HCT116 (cell line): Measurements from ENCODE around the gene MRM1. TPM values are rescaled to one million over a fixed set of nuclear protein-coding genes. Genes with fewer than 3 reads are reported as not detected.
"Not testable (repeated sequence)": the region's sequence is repeated elsewhere in the genome, so short reads cannot be mapped to it uniquely, and the experiment has no call there.

ENCODE experiments used
- ATAC-seq: fragments of 200-7000 bp; cut with Tn5 transposase; 2 replicates; pipeline ENCODE4 v1.9.1; 2020; ENCODE audit warnings: mild to moderate bottlenecking, moderate library complexity
- BruUV-seq: library from RNA; stranded (reverse); fragments of 400-500 nt; replicated peaks from 2 replicates; lab custom pipeline; 2021; lab: Mats Ljungman, UMichigan
- CTCF ChIA-PET: fragments of 300-600 bp; sonication (Branson Sonifier 250); formaldehyde crosslinking; loops from one replicate; lab custom pipeline; 2021; ENCODE audit warnings: antibody characterized with exemption; lab: Charles Lee
- POLR2A ChIA-PET: fragments of 300-600, 350-600 bp; sonication (Branson Sonifier 250); formaldehyde crosslinking; loops from one replicate; lab custom pipeline; 2021; ENCODE audit warnings: antibody characterized with exemption; lab: Charles Lee
- RAD21 ChIA-PET, 2 experiments: fragments of 300-600 bp; sonication (Branson Sonifier 250); formaldehyde crosslinking; loops; one replicate each; lab custom pipeline; 2023; ENCODE audit warnings: low total read pairs in 2 of 2; ENCODE audit not compliant: uncharacterized antibody in 2 of 2, unreplicated experiment in 2 of 2, low non-redundant PET in 1 of 2; lab: Charles Lee
- DNase-seq: peaks from one replicate; pipeline ENCODE4 v3.0.0-alpha.2; 2010; ENCODE audit warnings: low read depth, low spot score
- H2AFZ ChIP-seq: fragments of 200-600 bp; shearing (Covaris generic), sonication (generic); 2 replicates; pipeline ENCODE4 v1.6.1; 2017; ENCODE audit warnings: low read depth, mixed run types, mixed read lengths, antibody characterized with exemption, low read length; ENCODE audit not compliant: poor library complexity, severe bottlenecking
- H3K27ac ChIP-seq: 2 replicates; pipeline ENCODE4 v1.5.1; 2012; ENCODE audit warnings: low read depth, low read length
- H3K27me3 ChIP-seq: fragments of 200-600 bp; sonication (generic); 2 replicates; pipeline ENCODE4 v1.6.1; 2016; ENCODE audit warnings: mixed run types, low read length, mixed read lengths; ENCODE audit not compliant: insufficient read depth
- H3K36me3 ChIP-seq, 2 experiments: fragments of 200-500 bp in 1 of 2; fragments of 200-600 bp in 1 of 2; sonication (Bioruptor generic) in 1 of 2; sonication (generic) in 1 of 2; 2 replicates each; pipeline versions ENCODE4 v1.5.1 to v1.6.1; 2014 to 2016; ENCODE audit warnings: low read length in 2 of 2, inconsistent platforms in 1 of 2, mixed read lengths in 1 of 2, mixed run types in 1 of 2; ENCODE audit not compliant: insufficient read depth in 2 of 2, control insufficient read depth in 1 of 2
- H3K4me1 ChIP-seq, 2 experiments: fragments of 200-600 bp in 1 of 2; sonication (generic) in 1 of 2; 2 replicates each; pipeline versions ENCODE4 v1.5.1 to v1.6.1; 2012 to 2017; ENCODE audit warnings: low read length in 2 of 2, inconsistent platforms in 1 of 2, mild to moderate bottlenecking in 1 of 2, mixed read lengths in 1 of 2, mixed run types in 1 of 2, moderate library complexity in 1 of 2; ENCODE audit not compliant: insufficient read depth in 2 of 2, control insufficient read depth in 1 of 2
- H3K4me2 ChIP-seq: fragments of 200-600 bp; sonication (generic); 2 replicates; pipeline ENCODE4 v1.6.1; 2017; ENCODE audit warnings: mixed run types, low read length, mixed read lengths
- H3K4me3 ChIP-seq, 2 experiments: fragments of 200-600 bp in 1 of 2; sonication (generic) in 1 of 2; replicated peaks in 1 of 2; 2 replicates each; pipeline ENCODE4 v1.5.1; 2011 to 2016; ENCODE audit warnings: low read length in 2 of 2, control low read depth in 1 of 2, low read depth in 1 of 2, mild to moderate bottlenecking in 1 of 2, mixed read lengths in 1 of 2, mixed run types in 1 of 2
- H3K79me2 ChIP-seq: fragments of 200-600 bp; sonication (generic); 2 replicates; pipeline ENCODE4 v1.6.1; 2017; ENCODE audit warnings: mild to moderate bottlenecking, mixed run types, low read length, moderate library complexity, mixed read lengths; ENCODE audit not compliant: insufficient read depth
- H3K9ac ChIP-seq: fragments of 200-600 bp; sonication (generic); 2 replicates; pipeline ENCODE4 v1.6.1; 2016; ENCODE audit warnings: low read length, mixed read lengths
- H3K9me2 ChIP-seq: fragments of 200-600 bp; sonication (generic), shearing (Covaris generic); 2 replicates; pipeline ENCODE4 v1.6.1; 2017; ENCODE audit warnings: mixed run types, mild to moderate bottlenecking, moderate library complexity; ENCODE audit not compliant: insufficient read depth
- H3K9me3 ChIP-seq, 2 experiments: fragments of 200-500 bp in 1 of 2; fragments of 200-600 bp in 1 of 2; sonication (Bioruptor generic) in 1 of 2; sonication (generic) in 1 of 2; 2 replicates each; pipeline ENCODE4 v1.6.1; 2014 to 2017; ENCODE audit warnings: low read length in 2 of 2, mixed read lengths in 2 of 2, inconsistent platforms in 1 of 2, low read depth in 1 of 2, mild to moderate bottlenecking in 1 of 2, mixed run types in 1 of 2, moderate library complexity in 1 of 2; ENCODE audit not compliant: control insufficient read depth in 1 of 2, insufficient read depth in 1 of 2
- H4K20me1 ChIP-seq: fragments of 200-600 bp; sonication (generic), shearing (Covaris generic); 2 replicates; pipeline ENCODE4 v1.6.1; 2017; ENCODE audit warnings: mixed run types, mild to moderate bottlenecking, moderate library complexity; ENCODE audit not compliant: insufficient read depth
- EGR1 ChIP-seq: IDR thresholded peaks from 2 replicates; pipeline ENCODE4 v1.6.1; 2012; ENCODE audit warnings: low read depth
- POLR2AphosphoS5 ChIP-seq: IDR thresholded peaks from 2 replicates; pipeline ENCODE4 v1.6.1; 2011; ENCODE audit warnings: mild to moderate bottlenecking, low read depth, low read length, moderate library complexity
- RAD21 ChIP-seq: IDR thresholded peaks from 2 replicates; pipeline ENCODE4 v1.6.1; 2012; ENCODE audit warnings: low read depth, mild to moderate bottlenecking
- REST ChIP-seq: IDR thresholded peaks from 2 replicates; pipeline ENCODE4 v1.6.1; 2012; ENCODE audit warnings: low read depth
- intact Hi-C: fragments of 100-400 bp; cut with micrococcal nuclease; formaldehyde crosslinking; loops from 2 replicates; pipeline ENCODE4 v1.10.0; 2022
- total RNA-seq: library from RNA; stranded (reverse); gene quantifications from one replicate; pipeline ENCODE4 v1.2.1, GENCODE V29; 2021; ENCODE audit not compliant: unreplicated experiment

The MRM1 gene
- total RNA-seq, 1 experiment from 2014 or later: 14.5 TPM

- TF ChIP-seq REST: no peak
- TF ChIP-seq EGR1: no peak
- peak; percentile 17; the same call in 1 of the 2 replicates for TF ChIP-seq POLR2AphosphoS5
- TF ChIP-seq RAD21: peak; percentile 64
- TF ChIP-seq, all 23 proteins: peak for 3
Measured at GRCh38 chr17:36602924-36603384, 1.6 kb downstream of the MRM1 start (continued).

GRCh38 chr17:36605028-36605427, 3.6 kb downstream of the MRM1 start:
- H3K4me1 ChIP-seq: peaks cover 22 to 43% of the 10 kb centered on the region in 2 experiments; a peak in 3 of 4 replicates
- POLR2A ChIA-PET, RAD21 ChIA-PET, H3K9me3 ChIP-seq, H3K9ac ChIP-seq, H4K20me1 ChIP-seq, CTCF ChIA-PET, H3K27ac ChIP-seq, DNase-seq, H3K4me2 ChIP-seq, BruUV-seq, ATAC-seq, H3K27me3 ChIP-seq, H3K4me3 ChIP-seq, H2AFZ ChIP-seq, H3K9me2 ChIP-seq, intact Hi-C loops: not testable (repeated sequence)
- H3K36me3 ChIP-seq: peaks cover 0 to 16% of the 10 kb centered on the region in 2 experiments; a peak in 1 of 4 replicates
- H3K79me2 ChIP-seq: peaks cover 47% of the 10 kb centered on the region
